GM23338 (cell line): Measurements from ENCODE around the gene PSKH1. TPM values are rescaled to one million over a fixed set of nuclear protein-coding genes. Genes with fewer than 3 reads are reported as not detected.

Experiments
- ATAC-seq: fragments of 200-7000 bp; cut with Tn5 transposase; 3 replicates; pipeline ENCODE4 v1.9.1; 2020
- DNase-seq: peaks from one replicate; pipeline ENCODE4 v3.0.0-alpha.2; 2015; ENCODE audit warnings: low spot score
- H2AFZ ChIP-seq: fragments of 200-600 bp; sonication (generic); 2 replicates; pipeline ENCODE4 v1.8.0; 2016; ENCODE audit warnings: antibody characterized with exemption, mild to moderate bottlenecking, moderate library complexity
- H3F3A ChIP-seq: fragments of 200-600 bp; sonication (generic); replicated peaks from 2 replicates; pipeline ENCODE4 v1.8.0; 2017; ENCODE audit warnings: antibody characterized with exemption, mixed run types, low read depth
- H3K27ac ChIP-seq: fragments of 200-600 bp; sonication (generic); 2 replicates; pipeline ENCODE4 v1.6.1; 2016; ENCODE audit warnings: low read depth
- H3K27me3 ChIP-seq: fragments of 200-600 bp; sonication (generic); 2 replicates; pipeline ENCODE4 v1.8.0; 2016; ENCODE audit warnings: mild to moderate bottlenecking, mixed run types, moderate library complexity; ENCODE audit not compliant: insufficient read depth
- H3K36me3 ChIP-seq: fragments of 200-600 bp; sonication (generic); 2 replicates; pipeline ENCODE4 v1.8.0; 2016; ENCODE audit warnings: mild to moderate bottlenecking; ENCODE audit not compliant: insufficient read depth
- H3K4me1 ChIP-seq: fragments of 200-600 bp; sonication (generic); 2 replicates; pipeline ENCODE4 v1.8.0; 2016; ENCODE audit warnings: mild to moderate bottlenecking, moderate library complexity; ENCODE audit not compliant: insufficient read depth
- H3K4me2 ChIP-seq: fragments of 200-600 bp; sonication (generic); 2 replicates; pipeline ENCODE4 v1.7.1; 2017; ENCODE audit warnings: mixed run types
- H3K4me3 ChIP-seq: fragments of 200-600 bp; sonication (generic); 2 replicates; pipeline ENCODE4 v1.6.1; 2016; ENCODE audit warnings: mixed run types
- H3K79me2 ChIP-seq: fragments of 200-600 bp; sonication (generic); replicated peaks from 2 replicates; pipeline ENCODE4 v1.8.0; 2017; ENCODE audit warnings: mild to moderate bottlenecking; ENCODE audit not compliant: insufficient read depth
- H3K9me2 ChIP-seq: fragments of 200-600 bp; sonication (generic); 2 replicates; pipeline ENCODE4 v1.8.0; 2017; ENCODE audit not compliant: insufficient read depth
- H4K20me1 ChIP-seq: fragments of 200-600 bp; sonication (generic); replicated peaks from 2 replicates; pipeline ENCODE4 v1.8.0; 2017; ENCODE audit warnings: mild to moderate bottlenecking; ENCODE audit not compliant: insufficient read depth
- H3K27ac Mint-ChIP-seq: 2 replicates; pipeline ENCODE4 v1.8.0; 2020; ENCODE audit warnings: inconsistent platforms, mild to moderate bottlenecking, moderate library complexity, mixed read lengths
- H3K27me3 Mint-ChIP-seq: 3 replicates; pipeline ENCODE4 v1.8.0; 2022; ENCODE audit warnings: low read depth, mild to moderate bottlenecking, moderate library complexity, mixed read lengths, inconsistent platforms; ENCODE audit not compliant: insufficient read depth, poor library complexity
- H3K36me3 Mint-ChIP-seq: 3 replicates; pipeline ENCODE4 v1.8.0; 2021; ENCODE audit warnings: low read depth, mild to moderate bottlenecking, inconsistent platforms, moderate library complexity, mixed read lengths
- H3K4me1 Mint-ChIP-seq: 3 replicates; pipeline ENCODE4 v1.8.0; 2020; ENCODE audit warnings: mild to moderate bottlenecking, inconsistent platforms, mixed read lengths
- H3K4me3 Mint-ChIP-seq: 3 replicates; pipeline ENCODE4 v1.8.0; 2021; ENCODE audit warnings: moderate library complexity, mild to moderate bottlenecking, inconsistent platforms, mixed read lengths
- H3K9me3 Mint-ChIP-seq: 3 replicates; pipeline ENCODE4 v1.8.0; 2020; ENCODE audit warnings: moderate library complexity, mild to moderate bottlenecking, inconsistent platforms, mixed read lengths
- CREB1 ChIP-seq: fragments of 250-450 bp; sonication (Bioruptor Pico); IDR thresholded peaks from 2 replicates; pipeline ENCODE4 v1.5.0; 2020; ENCODE audit warnings: low read depth, mild to moderate bottlenecking, moderate library complexity
- CTCF ChIP-seq, 2 experiments: fragments of 200-600 bp in 1 of 2; sonication (generic) in 1 of 2; conservative IDR thresholded peaks; 2 replicates each; pipeline versions ENCODE4 v1.5.1 to v1.6.1; 2016 to 2017; ENCODE audit warnings: antibody characterized with exemption in 2 of 2, low read depth in 2 of 2, mild to moderate bottlenecking in 2 of 2, moderate library complexity in 1 of 2
- ETS1 ChIP-seq: IDR thresholded peaks from 2 replicates; pipeline ENCODE4 v1.6.1; 2016; ENCODE audit warnings: antibody characterized with exemption
- EZH2 ChIP-seq: fragments of 200-600 bp; sonication (generic); IDR thresholded peaks from one replicate; pipeline ENCODE4 v1.8.0; 2017; ENCODE audit warnings: antibody characterized with exemption, mild to moderate bottlenecking, low read depth; ENCODE audit not compliant: unreplicated experiment
- NANOG ChIP-seq: IDR thresholded peaks from 2 replicates; pipeline ENCODE4 v1.6.1; 2016; ENCODE audit warnings: antibody characterized with exemption, borderline replicate concordance
- POLR2AphosphoS5 ChIP-seq: IDR thresholded peaks from 2 replicates; pipeline ENCODE4 v1.6.1; 2016; ENCODE audit warnings: antibody characterized with exemption, low read depth
- REST ChIP-seq: IDR thresholded peaks from one replicate; pipeline ENCODE4 v1.6.1; 2018; ENCODE audit warnings: antibody characterized with exemption; ENCODE audit not compliant: unreplicated experiment
- ZNF331 ChIP-seq: fragments of 250-450 bp; sonication (Bioruptor Pico); IDR thresholded peaks from 2 replicates; pipeline ENCODE4 v1.5.0; 2020; ENCODE audit warnings: low read depth, mild to moderate bottlenecking, moderate library complexity
- polyA plus RNA-seq: library from polyadenylated mRNA; unstranded; fragments of >200 nt; fragmentation: Nextera tagmentation; extraction: Ambion mirVana; gene quantifications from 2 replicates; pipeline ENCODE4 v1.2.1, GENCODE V29; 2016
- total RNA-seq: library from RNA; depleted of rRNA; stranded (reverse); fragments of >200 nt; shearing (Covaris generic); gene quantifications from 2 replicates; pipeline ENCODE4 v1.2.3, GENCODE V29; 2014

PSKH1 gene
- total and polyA plus RNA-seq, 2 experiments from 2014 or later = 14.3 to 23.9 TPM

GRCh38 chr16:67926181-67926750 lies 33.2 kb downstream of the PSKH1 start:
- Histone ChIP-seq H3F3A (0 out of 2 replicates have a peak, but pooled peaks cover 6% of the 10 kb centered on the region), H2AFZ (no peak overlapping the region), H3K36me3 (no peaks in the 10 kb centered on the region), H3K4me1 (peaks cover 6% of the 10 kb centered on the region; the same call in 1 of the 2 replicates), H3K9me2 (no peaks in the 10 kb centered on the region), H3K79me2 (no peaks in the 10 kb centered on the region), H4K20me1 (no peaks in the 10 kb centered on the region; the same call in 1 of the 2 replicates), H3K27ac (peak overlapping the region; percentile 55; the same call in 1 of the 2 replicates), H3K27me3 (no peaks in the 10 kb centered on the region), H3K4me3 (no peak overlapping the region), H3K4me2 (no peak overlapping the region)
- peaks cover 10% of the 10 kb centered on the region for H3K27me3 Mint-ChIP-seq
- TF ChIP-seq ETS1 = no peak
- TF ChIP-seq REST = no peak
- TF ChIP-seq EZH2 = no peak
- TF ChIP-seq CTCF (conservative IDR thresholded peaks at IDR 0.05; ENCODE audit: low read depth in 2 of 2) = peak in 1 of 2 experiments; percentile 22; a peak in 1 of 4 replicates
- no peak for TF ChIP-seq NANOG
- H3K36me3 Mint-ChIP-seq = no peaks in the 10 kb centered on the region
- peak; percentile 74 for DNase-seq
- H3K27ac Mint-ChIP-seq = peak overlapping the region; percentile 85
- peaks cover 19% of the 10 kb centered on the region for H3K4me1 Mint-ChIP-seq
- ATAC-seq = peak; percentile 64
- H3K9me3 Mint-ChIP-seq = no peaks in the 10 kb centered on the region
- H3K4me3 Mint-ChIP-seq = no peak overlapping the region; the same call in 2 of the 3 replicates

- Histone ChIP-seq H3K9me2 (no peaks in the 10 kb centered on the region), H3K4me2 (no peak overlapping the region), H3F3A (0 out of 2 replicates have a peak, but pooled peaks cover 6% of the 10 kb centered on the region), H3K36me3 (no peaks in the 10 kb centered on the region), H3K4me3 (no peak overlapping the region), H3K27ac (no peak overlapping the region), H3K79me2 (no peaks in the 10 kb centered on the region), H3K4me1 (peaks cover 6% of the 10 kb centered on the region; the same call in 1 of the 2 replicates), H3K27me3 (no peaks in the 10 kb centered on the region), H4K20me1 (no peaks in the 10 kb centered on the region; the same call in none of the 2 replicates), H2AFZ (no peak overlapping the region)
- Mint-ChIP-seq H3K4me3 (no peak overlapping the region), H3K27me3 (peaks cover 14% of the 10 kb centered on the region), H3K4me1 (peaks cover 13% of the 10 kb centered on the region), H3K36me3 (peaks cover 5% of the 10 kb centered on the region; the same call in 1 of the 3 replicates), H3K27ac (no peak overlapping the region), H3K9me3 (no peaks in the 10 kb centered on the region)
- no peak for ATAC-seq
- no peak for DNase-seq
- TF ChIP-seq ZNF331 (CRISPR knock-in tag) = no peak
- TF ChIP-seq CREB1 (CRISPR knock-in tag) = no peak
- TF ChIP-seq POLR2AphosphoS5 = no peak
Observed at GRCh38 chr16:67927131-67927941, 34.3 kb downstream of the PSKH1 start.
